SH-SY5Y (cell line): ENCODE results near the gene MFAP4.

Experiments
- GATA2 ChIP-seq: IDR thresholded peaks from 2 replicates; pipeline ENCODE4 v1.6.1; 2011; ENCODE audit warnings: mild to moderate bottlenecking, low read depth, low read length
- GATA3 ChIP-seq: IDR thresholded peaks from 2 replicates; pipeline ENCODE4 v1.6.1; 2011; ENCODE audit warnings: low read depth, mild to moderate bottlenecking, low read length, moderate library complexity

MFAP4 gene

DNA sequence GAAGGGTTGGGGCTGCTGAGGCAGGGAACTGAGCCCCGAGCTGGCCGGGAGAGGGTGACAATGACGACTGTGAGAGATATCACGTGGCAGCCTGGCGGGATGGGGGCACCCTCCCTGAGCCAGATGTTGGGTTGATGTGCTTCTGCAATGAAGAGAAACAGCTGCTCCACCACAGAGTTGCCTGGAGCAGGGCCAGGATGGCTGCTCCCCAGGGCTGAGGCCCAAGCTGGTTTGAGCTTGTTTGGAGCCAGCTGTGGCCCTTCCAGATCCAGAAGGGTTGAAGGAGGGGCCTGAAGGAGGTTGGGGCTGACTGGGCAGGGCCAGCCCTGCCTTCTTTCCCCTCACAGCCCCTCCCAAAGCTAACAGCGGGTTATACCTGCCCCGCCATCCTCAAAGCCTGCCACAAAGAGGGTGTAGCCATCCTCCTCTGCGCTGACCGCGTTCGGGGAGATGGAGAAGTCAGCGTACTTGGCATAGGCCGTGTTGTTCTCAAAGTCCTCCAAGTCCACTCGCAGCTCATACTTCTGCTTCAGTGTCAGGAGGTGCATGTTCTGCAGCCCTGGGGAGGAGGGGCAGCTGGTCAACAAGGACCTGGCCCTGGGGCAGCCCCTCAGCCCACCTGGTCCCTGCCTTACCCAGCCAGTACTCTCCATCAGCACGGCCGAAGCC, 2.1 kb downstream of the MFAP4 start:
- no peak for TF ChIP-seq GATA3
- no peak for TF ChIP-seq GATA2

DNA sequence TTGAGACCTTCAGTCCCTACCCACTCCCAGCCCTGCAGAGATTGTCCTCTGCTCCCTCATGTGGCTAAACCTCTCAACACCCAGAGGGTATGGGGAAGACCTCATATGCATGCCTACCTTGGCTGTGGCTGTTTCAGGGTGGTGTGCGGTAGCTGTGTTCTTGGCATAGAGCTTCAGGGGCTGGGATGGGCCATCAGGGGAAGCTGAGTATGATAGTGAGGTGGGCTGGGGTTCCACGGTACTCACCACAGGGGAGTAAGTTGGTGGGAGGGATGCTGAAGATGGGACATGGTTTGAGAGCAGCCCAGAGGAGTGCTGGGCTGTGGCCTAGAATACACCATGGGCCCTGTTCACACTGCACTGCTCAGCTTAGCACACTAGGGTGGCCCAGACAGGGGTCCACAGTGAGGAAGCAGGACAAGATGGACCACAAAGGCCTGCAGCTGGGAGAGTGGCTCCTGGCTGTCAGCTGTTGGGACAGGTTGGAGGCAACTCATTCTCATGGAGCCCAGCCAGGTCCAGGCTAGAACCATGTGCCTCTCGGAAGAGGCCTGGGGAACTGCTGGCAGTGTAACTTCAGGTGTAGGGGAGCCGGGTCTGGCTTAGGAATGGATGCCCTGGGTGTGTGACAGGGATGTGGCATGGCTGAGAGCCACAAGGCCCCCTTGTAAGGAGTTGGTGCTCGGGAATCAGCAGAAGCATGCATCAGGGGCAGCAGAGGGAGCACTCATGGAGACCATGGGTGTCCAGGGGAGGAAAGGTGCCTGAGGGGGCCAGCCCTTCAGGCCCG, 3.1 kb downstream of the MFAP4 start:
- TF ChIP-seq GATA2 (no peak), GATA3 (no peak)

DNA sequence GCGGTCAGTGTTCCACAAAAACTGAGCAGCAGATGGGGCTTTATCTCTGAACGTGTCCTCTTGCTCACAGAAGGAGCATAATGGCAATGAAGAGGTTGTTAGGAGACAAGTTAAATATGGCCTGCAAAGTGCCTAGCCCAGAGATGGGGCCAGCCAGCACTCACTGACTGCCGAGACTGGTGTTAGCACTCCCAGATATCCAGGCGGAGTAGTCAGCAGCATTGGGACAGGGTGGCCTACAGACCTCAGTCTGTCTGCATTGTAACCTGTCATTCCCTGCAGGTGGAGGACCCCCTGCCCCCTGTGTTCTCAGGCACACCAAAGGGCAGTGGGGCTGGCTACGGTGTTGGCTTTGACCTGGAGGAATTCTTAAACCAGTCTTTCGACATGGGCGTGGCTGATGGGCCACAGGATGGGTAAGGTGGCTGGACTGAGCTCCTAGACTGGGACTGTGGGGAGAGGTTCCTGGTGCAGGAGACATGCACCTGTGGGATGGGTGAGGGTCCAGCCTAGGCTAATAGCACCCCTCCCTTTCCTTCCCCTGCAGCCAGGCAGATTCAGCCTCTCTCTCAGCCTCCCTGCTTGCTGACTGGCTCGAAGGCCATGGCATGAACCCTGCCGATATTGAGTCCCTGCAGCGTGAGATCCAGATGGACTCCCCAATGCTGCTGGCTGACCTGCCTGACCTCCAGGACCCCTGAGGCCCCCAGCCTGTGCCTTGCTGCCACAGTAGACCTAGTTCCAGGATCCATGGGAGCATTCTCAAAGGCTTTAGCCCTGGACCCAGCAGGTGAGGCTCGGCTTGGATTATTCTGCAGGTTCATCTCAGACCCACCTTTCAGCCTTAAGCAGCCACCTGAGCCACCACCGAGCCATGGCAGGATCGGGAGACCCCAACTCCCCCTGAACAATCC, 4.2 kb downstream of the MFAP4 start:
- TF ChIP-seq GATA3 (no peak), GATA2 (no peak)

DNA sequence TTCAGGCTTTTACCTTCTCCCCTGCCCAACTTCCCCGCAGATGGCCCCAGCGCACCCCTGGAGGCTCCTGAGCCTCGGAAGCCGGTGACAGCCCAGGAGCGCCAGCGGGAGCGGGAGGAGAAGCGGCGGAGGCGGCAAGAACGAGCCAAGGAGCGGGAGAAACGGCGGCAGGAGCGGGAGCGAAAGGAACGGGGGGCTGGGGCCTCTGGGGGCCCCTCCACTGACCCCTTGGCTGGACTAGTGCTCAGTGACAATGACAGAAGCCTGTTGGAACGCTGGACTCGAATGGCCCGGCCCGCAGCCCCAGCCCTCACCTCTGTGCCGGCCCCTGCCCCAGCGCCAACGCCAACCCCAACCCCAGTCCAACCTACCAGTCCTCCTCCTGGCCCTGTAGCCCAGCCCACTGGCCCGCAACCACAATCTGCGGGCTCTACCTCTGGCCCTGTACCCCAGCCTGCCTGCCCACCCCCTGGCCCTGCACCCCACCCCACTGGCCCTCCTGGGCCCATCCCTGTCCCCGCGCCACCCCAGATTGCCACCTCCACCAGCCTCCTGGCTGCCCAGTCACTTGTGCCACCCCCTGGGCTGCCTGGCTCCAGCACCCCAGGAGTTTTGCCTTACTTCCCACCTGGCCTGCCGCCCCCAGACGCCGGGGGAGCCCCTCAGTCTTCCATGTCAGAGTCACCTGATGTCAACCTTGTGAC, 5.1 kb downstream of the MFAP4 start:
- no peak for TF ChIP-seq GATA3
- TF ChIP-seq GATA2, result no peak

DNA sequence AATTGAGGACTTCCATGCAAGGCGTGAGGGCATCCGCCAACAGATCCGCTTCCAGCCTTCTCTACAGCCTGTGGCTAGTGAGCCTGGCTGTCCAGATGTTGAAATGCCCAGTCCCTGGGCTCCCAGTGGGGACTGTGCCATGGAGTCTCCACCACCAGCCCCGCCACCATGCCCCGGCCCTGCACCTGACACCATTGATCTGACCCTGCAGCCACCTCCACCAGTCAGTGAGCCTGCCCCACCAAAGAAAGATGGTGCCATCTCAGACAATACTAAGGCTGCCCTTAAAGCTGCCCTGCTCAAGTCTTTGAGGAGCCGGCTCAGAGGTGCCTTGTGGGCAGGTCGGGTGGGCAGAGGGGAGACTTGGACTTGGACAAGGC, 5.6 kb downstream of the MFAP4 start:
- TF ChIP-seq GATA3 (no peak), GATA2 (no peak)

DNA sequence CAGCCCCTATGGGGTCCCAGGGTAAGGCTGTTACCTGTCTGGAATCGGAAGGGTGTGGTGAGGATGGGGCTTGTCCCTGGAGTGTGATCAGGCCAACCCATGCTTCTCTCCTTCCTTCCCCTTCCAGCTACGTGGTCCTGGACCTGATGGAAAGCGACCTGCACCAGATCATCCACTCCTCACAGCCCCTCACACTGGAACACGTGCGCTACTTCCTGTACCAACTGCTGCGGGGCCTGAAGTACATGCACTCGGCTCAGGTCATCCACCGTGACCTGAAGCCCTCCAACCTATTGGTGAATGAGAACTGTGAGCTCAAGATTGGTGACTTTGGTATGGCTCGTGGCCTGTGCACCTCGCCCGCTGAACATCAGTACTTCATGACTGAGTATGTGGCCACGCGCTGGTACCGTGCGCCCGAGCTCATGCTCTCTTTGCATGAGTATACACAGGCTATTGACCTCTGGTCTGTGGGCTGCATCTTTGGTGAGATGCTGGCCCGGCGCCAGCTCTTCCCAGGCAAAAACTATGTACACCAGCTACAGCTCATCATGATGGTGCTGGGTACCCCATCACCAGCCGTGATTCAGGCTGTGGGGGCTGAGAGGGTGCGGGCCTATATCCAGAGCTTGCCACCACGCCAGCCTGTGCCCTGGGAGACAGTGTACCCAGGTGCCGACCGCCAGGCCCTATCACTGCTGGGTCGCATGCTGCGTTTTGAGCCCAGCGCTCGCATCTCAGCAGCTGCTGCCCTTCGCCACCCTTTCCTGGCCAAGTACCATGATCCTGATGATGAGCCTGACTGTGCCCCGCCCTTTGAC, 6.3 kb downstream of the MFAP4 start:
- TF ChIP-seq GATA2 (no peak), GATA3 (no peak)

GRCh38 chr17:19379361-19380065, 7.5 kb downstream of the MFAP4 start:
- TF ChIP-seq GATA3 (no peak), GATA2 (no peak)

GRCh38 chr17:19378416-19379360, 8.3 kb downstream of the MFAP4 start, which contains the start of gene MAPK7:
Gene MAPK7, plus strand, starts transcription at chr17:19378498. Its CDS starts 403 bp downstream, at chr17:19378901.
- TF ChIP-seq GATA3 (no peak), GATA2 (no peak)

- TF ChIP-seq GATA3 (no peak), GATA2 (no peak)
These were observed 9.2 kb downstream of the MFAP4 start for GRCh38 chr17:19377602-19378415.

GRCh38 chr17:19376811-19377210, 10.2 kb downstream of the MFAP4 start:
- TF ChIP-seq GATA2, result no peak
- no peak for TF ChIP-seq GATA3
